ENCODE results near the gene MAD2L1.
A peak's percentile ranks its signal among the peaks of the same experiment; 100 is the strongest.
"Not testable (repeated sequence)": the region's sequence is repeated elsewhere in the genome, so short reads cannot be mapped to it uniquely, and the experiment has no call there.

The MAD2L1 gene

DNA sequence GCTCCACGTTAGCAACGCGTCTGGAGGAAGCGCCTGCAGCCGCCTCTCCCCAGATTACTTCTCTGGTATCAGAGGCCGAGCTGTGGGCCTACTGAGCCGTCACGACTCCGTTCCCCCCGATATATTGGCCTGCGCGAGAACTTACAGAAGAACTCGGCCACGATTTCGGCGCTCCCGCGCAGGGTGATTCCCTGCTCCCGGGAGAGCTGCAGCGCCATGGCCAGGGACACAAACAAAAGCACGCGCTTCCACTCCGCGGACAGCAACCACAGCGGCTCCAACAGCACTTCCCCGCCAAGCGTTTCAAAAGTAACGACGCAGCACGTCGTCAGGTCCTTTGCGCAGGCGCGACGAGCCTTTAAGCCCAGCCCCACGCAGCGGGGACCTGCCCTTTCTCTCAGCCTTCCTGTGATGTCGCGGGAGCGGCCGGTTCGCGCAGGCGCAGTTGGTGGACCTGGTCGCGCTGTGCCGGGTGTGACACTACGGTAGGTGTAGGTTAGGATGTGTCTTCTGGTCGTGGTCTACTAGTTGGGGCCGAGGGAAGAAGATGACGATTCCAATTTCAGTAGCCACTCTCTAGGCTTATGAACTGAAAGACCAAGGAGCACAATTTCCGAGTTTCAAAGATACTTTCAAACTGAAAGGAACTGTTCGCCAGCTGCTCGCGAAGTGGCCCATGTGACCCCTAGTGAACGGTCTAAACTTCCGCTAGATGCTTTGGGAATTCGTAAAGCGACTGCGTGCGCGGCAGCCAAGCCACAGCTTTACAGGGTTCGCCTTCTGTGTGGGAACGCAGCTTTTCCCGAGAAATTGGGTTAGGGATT, at the start of gene MAD2L1:
Gene MAD2L1, minus strand, starts transcription at position 332 of the 824 bp plus-strand sequence. Its CDS starts 114 bp downstream, at position 218.
- DNase-seq: peak; percentile 96 to 97

GRCh38 chr4:120111745-120112144, 45.1 kb upstream of the MAD2L1 start:
- DNase-seq: no peak

DNA sequence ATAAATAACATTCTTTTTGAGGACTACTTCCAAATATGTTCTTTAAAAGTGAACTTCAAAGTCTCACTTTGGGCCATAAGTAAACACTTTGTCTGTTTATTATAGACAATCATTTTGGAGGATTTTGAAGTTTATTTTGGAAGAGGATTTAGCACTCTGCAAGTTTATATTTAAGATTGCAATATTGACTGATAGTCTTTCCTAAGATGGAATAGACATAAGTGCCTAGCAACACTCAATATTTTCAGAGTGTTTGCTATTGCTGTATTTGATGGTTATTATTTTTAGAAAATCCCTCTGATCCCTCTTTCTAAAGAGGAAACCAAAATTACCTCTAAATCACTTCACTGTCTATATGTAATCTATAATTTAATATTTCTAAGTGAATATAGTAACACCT, 42.8 kb upstream of the MAD2L1 start:
- DNase-seq: no peak

- DNase-seq: no peak
These were observed 38.8 kb upstream of the MAD2L1 start for GRCh38 chr4:120105472-120105871.

- no peak for DNase-seq
These were observed 30.1 kb upstream of the MAD2L1 start for GRCh38 chr4:120096508-120097297.

DNA sequence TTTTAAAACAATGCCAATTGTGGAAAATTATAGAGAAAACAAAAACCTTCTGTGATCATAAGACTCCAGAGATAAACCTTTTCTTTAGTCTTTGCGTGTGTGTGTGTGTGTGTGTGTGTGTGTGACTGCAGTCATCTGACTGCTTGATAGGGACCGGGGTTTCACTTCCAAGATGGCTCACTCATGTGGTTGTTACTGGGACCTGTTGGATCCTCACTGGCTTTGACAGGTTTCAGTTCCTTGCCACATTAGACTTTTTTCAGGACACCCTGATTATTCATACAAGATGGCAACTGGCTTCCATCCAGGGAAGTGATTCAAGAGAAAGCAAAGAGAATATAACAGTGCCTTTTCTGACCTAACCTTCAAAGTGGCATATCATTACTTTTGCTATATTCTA, 21.9 kb upstream of the MAD2L1 start:
- no peak for DNase-seq

GRCh38 chr4:120088066-120088465, 21.4 kb upstream of the MAD2L1 start:
- DNase-seq: not testable (repeated sequence)

GRCh38 chr4:120085705-120086104, 19.1 kb upstream of the MAD2L1 start:
- no peak for DNase-seq

DNA sequence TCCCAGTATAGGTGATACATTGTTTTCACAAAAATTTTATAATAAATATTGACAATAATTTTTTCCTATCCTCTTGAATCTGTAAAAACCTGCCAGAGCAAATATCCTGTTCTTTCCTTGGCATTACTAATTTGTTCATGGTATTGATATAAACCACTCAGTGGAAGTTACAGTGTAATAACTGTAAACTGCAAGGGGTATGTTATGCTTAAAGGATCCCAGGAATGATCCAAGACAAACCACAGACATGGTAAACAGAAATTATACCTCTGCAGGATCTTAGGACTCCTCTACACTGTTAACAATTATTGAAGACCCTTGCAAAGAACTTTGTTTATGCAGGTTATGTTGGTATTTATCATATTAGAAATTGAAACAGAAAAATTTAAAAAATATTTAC, 17.7 kb upstream of the MAD2L1 start:
- DNase-seq: no peak

GRCh38 chr4:120083152-120083551, 16.5 kb upstream of the MAD2L1 start:
- no peak for DNase-seq

GRCh38 chr4:120082251-120082650, 15.6 kb upstream of the MAD2L1 start:
- no peak for DNase-seq

DNA sequence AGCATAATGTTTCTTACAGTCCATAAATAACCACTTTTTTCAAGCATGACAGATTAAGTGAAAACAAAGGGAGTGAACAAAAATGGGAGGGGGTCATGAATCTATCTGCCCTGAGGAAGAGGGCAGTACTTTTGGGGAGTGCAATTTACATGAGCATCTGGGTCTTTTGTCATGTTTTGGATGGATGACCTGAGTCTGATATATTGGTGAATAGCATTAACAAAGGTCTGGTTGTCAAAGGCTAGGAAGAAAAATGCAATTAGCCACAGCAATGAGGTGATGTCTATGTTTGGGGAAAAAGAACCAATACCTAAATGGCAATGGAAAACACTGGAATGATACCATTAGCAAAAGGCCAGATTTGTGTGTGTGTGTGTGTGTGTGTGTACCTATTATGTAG, 15.1 kb upstream of the MAD2L1 start:
- no peak for DNase-seq

- no peak for DNase-seq
These were observed 13.9 kb upstream of the MAD2L1 start for GRCh38 chr4:120080533-120080932.

DNA sequence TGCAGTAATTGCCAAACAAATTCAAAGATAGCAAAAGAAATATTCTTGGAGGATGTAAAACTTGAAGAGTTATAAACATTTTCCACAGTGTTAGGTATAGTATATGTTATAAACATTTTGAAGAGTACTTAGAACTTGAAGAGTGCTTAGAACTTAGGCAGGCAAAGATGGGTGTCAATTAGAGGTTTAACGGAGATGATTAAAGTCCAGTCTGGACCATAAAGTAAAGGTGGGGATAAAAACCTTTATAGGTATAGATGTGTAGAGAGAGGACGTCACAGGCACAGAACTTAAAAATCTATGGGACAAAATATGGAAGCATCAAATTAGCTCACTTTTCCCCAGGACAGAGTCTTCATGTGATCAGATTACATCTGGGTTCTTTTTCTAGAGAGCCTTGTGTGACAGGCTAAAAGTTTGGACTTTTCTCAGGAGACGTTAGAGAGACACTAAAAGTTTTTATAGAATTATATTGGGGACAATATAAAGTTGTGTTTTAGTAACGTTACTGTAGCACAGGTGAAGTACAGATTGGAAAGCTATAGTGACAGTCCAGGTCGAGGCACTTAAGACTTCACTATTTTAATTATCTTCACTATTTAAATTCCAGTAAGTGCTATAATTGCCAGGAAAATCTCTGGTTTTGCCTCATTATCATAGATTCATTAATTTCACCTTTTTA, 13.3 kb upstream of the MAD2L1 start:
- DNase-seq: no peak

DNA sequence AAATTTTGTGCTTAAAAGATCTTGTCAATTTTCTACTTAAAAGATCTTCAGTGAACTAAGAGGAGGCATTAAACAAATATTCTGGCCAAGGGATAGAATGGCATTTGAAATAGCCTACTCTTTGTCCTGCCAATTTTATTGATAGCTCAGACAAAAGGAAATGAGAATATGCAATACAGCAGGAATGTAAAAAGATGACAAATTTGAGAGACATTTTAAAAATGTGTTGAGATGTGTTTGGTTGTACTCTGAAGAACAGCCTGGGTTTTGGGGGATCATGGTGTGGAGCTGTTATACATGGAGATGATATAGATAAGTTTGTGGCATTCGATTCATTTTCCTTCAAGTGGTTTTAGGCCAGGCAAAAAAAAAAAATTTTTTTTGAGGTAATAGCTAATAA, 11.6 kb upstream of the MAD2L1 start:
- DNase-seq: no peak

DNA sequence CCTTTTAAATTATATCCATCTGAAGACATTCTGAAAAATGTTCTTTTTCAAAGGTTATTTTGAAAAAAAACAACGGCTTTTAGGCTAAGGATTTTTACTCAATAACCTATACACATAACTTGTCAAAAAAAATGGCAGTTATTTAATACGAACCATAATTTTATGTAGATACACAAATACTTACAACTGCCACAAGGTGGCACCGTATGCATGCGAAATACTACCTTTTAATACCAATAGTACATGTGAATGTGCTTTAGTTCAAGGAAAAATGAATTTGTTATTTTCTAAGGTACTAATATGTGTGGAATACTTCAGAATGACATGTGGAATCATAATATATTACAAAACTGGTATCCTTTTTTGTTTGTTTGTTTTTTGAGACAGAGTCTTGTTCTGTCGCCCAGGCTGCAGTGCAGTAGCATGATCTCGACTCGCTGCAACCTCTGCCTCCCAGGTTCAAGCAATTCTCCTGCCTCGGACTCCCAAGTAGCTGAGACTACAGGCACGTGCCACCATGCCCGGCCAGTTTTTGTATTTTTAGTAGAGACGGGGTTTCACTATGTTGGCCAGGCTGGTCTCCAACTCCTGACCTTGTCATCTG, 4.6 kb upstream of the MAD2L1 start:
- peak; percentile 77 to 83 for DNase-seq

- no peak for DNase-seq
These were observed 3.5 kb upstream of the MAD2L1 start for GRCh38 chr4:120070196-120070595.

- DNase-seq: peak; percentile 76 to 88
These were observed 603 bp downstream of the MAD2L1 start for GRCh38 chr4:120065974-120066516.

DNA sequence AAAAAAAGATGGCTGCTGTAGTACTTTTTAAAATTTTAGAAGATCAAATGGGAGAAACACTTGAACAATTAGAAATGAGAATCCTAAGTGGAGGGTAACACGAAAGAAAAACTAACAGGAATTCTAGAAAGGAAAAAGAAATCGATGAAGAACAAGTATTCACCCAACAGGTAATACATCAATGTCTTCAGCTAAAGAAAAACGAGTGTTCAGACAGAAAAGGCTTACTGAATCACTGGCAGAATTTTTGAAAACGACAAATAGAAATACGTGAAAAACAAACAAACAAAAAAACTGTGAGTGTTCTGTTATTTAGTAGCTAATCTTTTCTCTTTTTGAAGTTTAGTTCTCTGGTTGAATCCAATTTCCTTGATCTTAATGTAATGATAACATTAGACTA, 1.8 kb downstream of the MAD2L1 start:
- DNase-seq: no peak

DNA sequence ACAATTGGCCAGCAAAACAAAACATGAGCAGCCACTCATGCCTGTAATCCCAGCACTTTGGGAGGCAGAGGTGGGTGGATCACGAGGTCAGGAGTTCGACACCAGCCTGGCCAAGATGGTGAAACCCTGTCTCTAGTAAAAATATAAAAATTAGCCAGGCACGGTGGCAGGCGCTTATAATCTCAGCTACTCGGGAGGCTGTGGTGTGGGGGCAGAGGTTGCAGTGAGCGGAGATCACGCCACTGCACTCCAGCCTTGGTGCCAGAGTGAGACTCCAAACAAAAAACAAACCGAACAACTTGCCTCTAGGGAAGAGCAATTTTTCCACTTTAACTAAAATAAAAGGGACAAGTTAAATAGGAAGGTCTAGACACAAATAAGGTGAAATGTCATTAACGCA, 2.9 kb downstream of the MAD2L1 start:
- DNase-seq: not testable (repeated sequence)

- no peak for DNase-seq
These were observed 3.9 kb downstream of the MAD2L1 start for GRCh38 chr4:120062663-120063195.

DNA sequence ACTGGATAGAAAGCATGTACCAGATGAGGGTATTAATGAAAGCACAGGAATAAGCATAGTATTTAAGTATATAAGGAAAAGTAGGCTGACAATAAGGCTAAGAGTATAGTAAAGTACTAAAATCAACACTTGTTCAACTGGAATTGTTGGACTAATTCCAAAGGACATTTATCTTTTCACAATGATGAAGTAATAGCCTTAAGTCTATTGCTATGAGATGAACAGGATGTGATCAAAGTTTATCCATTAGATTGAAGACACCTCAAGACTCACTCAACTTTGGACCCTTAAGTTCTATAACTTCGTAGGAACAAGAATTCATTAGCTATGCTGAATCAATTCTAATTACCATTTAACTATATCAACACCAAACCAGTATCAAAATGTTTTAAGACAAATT, 7.6 kb downstream of the MAD2L1 start:
- no peak for DNase-seq

DNA sequence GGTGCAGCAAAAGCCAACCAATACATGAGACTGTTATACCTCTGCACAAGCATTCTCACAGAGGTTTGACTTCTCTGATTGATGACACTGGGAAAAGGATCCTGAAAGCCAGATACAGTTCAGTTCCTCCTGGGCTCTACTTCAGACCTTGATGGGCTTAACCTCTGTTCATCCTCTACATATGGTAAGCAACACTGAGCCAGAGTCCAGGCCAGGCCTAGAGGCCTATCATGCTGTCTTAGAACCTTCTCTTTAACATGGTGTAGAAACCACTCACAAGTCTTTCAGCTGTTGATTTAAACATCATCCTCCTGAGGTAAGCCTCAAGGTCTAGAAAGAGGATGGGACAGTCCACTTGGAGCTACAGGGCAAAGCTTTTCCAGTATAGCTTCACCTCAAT, 9.2 kb downstream of the MAD2L1 start:
- DNase-seq: no peak
